DMS53 treated with DMSO at 0.1 percent for 48 hours (cell line): Measurements from ENCODE around the gene CCDC146.
"Not testable (repeated sequence)": the region's sequence is repeated elsewhere in the genome, so short reads cannot be mapped to it uniquely, and the experiment has no call there.

Experiments used
- DNase-seq: peaks from one replicate; lab custom pipeline; 2025; ENCODE audit not compliant: unreplicated experiment; lab: John Stamatoyannopoulos, UW

The CCDC146 gene

DNA sequence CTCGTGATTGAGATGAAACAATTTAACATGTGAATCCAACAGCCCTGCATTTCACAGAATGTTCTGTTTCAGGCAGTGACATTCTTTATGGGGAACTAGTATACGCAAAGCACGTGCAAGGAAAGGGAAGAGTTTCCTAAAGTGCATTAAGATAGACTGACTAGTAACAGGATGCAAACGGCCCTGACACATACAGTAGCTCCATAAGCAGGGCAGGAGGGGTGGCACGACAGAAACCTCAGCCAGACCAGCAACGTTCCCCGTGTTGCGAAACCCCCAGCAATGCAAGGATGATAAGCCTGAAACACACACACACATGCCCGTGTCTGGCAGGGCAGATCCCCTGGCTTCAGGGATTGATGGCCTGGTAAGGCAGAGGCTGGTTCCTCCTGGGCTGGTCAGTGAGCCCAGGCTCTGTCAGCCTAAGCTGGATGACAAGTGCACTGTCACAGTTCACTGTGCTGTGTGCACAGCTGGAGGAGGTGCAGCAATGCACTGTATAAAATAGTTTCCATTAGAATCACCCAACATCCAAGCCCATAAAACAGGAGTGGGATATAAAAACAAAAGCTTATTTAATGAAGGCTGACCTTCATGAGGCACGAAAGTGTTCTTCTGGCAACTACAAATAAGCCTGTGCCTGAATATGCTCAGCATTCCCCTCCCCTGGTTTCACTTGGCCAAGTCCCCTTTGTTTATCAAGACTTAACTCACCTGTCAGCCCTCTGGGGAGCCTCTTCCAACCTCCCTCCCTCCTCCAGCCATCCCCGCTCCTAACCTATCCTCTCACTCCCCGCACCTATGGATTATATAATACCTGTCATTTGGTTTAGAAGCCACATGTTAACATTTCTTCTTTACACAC, 204.9 kb downstream of the CCDC146 start:
- no peak for DNase-seq

DNA sequence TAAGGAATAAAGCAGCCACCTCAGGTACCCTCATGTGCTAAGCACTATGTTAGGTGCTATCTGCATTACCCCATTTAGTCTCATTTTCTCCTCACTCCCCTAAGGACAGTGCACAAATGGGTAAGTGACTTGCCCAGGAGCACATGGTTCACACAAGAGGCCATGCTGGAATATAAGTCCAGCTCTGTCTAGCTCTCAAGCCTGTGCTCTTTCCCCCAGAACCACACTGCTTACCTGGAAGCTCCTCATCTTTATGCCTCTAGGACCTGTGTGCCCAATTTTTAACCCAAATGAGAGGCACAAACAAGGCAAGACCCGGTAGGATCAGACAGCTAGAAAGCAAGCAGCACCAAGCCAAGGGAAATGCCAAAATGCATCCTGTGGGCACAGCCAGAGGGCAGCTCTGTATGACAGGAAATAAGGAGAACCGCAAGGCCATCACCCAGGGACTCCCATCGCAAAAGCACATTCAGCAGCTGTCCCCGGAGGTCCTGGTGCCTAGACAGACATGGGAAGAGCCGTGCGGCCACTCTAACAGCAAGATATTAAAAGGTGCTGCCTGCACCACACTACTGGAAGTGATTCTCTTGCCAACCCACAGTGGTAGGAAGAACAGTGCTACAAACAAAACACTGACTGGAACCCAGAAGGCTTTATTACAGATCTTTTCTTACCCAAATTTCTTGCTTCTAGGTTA, 205.7 kb downstream of the CCDC146 start:
- no peak for DNase-seq

DNA sequence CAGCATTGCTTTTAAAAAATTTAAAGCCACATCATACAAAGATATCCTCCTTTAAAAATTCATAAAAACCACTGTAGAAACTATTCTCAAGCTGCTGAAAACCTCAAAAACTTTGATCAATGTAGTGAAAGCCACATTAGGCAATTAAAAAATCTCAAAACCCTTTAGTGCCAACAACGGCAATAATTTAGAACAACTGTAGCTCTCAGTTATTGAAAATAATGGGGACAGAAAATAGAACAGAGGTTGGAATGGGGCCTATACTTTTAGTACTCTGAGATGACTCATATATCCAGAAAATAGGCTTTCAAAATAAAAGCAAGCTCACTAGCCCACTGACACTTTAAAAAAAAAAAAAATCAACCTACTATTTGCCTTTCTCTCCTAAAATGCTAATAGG, 206.3 kb downstream of the CCDC146 start:
- no peak for DNase-seq

DNA sequence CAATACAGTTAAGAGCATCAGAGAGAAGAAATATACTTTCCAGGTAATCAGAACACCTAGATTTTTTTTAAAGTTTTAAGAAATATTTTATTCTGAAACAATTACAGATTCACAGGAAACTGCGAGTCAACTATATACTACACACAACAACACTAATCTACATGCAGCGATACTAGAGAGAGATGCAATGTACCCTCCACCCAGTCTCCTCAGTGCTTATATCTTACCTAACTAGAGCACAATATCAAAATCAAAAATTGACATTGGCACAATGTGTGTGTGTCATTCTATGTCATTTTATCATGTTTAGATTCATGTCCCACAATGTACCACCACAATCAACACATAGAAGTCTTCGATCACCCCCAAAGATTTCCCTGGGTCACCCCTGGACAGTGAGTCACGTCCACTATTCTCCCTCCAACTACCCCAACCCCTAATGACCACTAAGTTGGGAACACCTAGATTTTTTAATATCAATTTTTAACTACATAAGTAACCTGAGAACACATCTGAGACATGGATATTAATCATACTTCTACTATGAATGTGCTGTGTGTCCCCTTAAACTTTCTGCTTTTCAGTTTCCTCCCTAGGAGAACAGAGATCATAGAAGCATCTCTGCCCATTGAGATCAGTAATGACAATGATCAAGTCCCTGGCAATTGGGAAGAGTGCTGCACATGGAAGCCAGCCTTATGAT, 207.2 kb downstream of the CCDC146 start:
- no peak for DNase-seq

DNA sequence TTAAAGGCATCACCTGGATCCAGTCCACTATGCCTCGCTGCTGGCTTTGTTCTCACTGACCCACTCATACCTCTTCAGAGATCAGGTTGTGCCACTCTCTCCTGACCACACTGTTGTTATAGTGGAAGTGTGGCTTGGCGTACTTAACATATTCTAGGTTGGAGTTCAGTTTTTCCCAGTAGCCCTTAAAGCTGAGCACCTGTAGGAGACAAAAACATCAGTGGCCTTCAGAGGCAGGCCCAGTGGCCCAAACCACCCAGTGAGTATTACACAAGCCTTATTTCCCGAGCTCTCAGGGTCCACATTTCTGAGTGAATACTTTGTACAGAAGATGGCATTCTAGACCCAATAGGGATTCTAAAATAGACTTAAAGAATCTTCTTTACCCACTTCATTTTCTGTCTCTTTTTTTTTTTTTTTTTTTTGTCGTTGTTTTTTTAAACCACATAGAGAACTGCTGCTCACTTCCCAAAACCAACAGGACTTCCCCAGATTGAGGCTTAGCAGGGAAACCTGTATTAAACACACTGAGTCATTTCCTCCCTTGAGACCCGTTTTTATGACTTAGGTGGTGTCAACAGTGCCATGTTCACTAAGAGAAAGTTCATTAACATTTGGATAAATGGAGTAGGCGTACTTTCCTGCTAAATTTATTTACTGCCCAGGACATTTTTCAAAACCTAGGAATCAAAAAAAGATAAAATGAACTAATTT, 207.9 kb downstream of the CCDC146 start:
- DNase-seq, result no peak

DNA sequence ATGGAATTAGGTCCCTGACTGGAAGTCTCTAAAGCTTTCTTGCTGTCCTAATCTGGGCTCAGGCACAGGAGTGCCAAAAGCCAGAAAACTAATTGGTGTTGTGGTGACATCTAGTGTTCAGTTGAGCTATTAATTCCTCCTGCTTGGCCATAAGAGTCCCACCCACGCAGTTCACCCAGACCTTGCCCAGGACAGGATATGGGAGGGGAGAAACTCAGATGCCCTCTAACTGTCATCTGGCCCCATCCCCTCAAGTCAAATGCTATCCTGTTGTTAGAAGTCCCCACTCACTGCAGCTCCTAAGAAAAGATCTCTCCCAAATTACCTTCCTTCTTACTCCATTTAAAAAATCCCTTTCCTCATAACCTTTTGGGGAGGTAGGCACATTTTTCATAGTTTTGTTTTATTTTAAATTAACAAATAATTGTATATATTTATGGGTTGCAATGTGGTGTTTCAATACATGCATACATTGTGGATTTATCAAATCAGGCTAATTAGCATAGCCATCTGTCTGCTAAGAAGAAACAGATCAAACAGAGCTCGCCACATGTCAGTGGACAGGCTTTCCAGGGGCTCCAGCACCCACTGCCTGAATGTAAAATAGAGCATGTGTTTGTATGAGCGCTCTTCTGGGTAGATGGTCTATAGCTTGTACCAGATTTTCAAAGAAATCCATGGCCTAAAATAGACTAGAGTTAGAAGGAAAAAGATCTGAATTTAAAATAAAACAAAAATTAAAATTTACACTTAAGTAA, 209.7 kb downstream of the CCDC146 start:
- DNase-seq, result peak; percentile 88

DNA sequence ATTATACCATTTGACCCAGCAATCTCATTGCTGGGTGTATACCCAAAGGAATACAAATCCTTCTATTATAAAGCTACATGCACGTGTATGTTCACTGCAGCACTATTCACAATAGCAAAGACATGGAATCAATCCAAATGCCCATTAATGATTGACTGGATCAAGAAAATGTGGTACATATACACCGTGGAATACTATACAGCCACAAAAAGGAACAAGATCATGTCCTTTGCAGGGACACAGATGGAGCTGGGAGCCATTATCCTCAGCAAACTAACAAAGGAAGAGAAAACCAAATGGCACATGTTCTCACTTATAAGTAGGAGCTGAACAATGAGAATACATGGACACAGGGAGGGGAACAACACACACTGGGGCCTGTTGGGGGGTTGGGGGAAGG, 211.6 kb downstream of the CCDC146 start:
- not testable (repeated sequence) for DNase-seq

DNA sequence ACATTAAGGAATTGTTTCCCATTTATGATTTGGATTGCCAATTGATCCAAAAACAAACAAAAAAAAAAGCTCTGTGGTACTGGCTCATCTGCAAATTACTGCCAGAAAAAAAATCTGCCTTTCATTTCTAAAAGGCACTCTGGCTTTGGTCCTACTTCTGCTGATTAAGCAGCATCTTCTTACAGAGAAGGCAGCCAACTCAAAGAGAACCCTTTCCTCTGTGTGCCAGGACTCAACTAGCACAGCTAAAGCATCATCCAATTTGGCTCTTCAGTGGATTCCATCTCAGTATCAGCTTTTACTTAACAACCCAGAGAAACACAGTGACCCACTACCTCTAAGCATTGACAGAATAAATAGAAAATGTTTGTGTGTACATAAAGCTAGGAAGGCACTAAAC, 213.2 kb downstream of the CCDC146 start:
- DNase-seq, result no peak

DNA sequence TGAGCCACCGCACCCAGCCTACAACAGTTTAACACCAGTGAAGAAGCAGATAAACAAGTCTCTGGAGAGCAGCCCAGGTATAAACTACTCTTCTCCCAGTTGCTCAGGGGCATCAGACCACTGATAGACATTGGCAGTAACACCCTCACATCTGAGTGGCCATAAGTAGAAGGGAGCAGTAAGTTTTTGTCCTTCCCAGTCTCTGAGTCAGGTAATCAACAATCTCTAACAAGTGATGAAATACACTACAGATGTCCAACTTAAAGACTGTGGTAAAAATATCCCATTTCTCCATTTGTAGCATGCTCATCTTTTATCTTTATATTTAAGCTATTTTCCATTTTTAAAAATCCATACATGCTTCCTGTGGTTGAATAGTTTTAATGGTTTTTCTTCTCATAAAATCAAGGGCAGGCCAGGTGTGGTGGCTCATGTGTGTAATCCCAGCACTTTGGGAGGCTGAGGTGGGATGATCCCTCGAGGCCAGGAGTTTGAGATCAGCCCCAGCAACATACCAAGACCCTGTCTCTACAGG, 215.1 kb downstream of the CCDC146 start:
- DNase-seq, result no peak

DNA sequence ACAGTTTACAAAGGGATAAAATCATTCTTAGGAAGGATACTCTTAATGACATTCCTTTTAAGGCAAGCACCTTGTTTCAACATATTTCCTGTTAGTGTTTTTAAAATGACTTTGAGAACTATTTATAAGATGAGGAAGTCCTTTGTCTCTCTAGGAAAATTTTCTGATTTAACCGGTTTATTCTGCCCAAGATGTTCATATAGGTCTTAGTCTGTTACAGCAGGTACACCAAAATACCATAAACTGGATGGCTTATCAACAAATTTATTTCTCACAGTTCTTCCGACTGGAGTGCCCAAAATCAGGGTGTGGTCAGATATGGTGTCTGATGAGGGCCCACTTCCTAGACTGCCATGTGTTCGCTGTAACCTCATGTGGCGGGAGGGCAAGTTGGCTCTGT, 215.8 kb downstream of the CCDC146 start:
- DNase-seq, result no peak

DNA sequence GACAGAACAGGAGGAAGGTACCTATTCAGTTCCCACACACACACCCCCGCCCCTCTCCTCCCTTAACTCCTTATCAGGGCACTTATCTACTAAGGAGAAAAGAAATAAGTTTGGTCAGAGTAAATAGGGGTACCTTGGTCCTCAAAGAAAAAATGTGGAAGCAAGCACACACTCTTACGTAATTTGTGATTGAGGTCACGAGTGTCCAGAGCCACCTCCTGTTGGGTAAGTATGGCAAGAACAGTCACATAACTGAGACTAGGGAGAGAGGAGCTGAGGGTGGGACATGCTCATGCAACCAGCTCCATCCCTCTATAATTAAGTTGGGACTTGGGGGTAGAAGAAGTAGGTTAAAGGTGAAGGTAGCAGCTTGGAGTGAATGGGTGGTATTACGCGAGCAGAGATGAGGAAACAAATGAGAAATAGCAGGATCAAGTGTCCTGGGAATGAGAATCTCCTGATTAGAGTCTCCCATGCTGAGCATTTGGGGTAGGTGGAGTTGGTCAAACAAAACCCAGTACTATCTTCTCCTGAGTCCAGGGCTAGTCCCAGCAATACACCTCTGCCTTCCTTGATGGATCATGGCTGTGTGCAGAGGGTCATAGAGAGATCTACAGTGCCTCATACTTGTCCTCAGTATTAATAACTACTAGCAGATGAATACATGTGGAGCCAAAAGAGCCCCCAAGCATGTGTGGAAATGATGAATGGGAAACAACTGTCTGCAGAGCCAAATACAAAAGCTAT, 216.6 kb downstream of the CCDC146 start:
- no peak for DNase-seq

DNA sequence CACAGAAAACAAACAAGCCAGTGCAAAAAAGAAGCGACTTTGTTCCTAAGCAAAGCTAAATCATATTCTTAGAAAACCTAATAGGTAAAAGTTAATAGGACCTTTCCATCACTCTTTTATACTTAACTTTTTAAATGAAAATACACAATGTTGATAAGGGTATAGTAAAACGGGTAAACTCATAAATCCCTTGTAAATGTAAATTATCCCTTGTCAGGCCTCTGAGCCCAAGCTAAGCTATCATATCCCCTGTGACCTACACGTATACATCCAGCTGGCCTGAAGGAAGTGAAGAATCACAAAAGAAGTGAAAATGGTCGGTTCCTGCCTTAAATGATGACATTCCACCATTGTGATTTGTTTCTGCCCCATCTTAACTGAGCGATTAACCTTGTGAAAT, 217.3 kb downstream of the CCDC146 start:
- DNase-seq, result no peak
